Measurements from ENCODE around the gene DIP2B.

DNA sequence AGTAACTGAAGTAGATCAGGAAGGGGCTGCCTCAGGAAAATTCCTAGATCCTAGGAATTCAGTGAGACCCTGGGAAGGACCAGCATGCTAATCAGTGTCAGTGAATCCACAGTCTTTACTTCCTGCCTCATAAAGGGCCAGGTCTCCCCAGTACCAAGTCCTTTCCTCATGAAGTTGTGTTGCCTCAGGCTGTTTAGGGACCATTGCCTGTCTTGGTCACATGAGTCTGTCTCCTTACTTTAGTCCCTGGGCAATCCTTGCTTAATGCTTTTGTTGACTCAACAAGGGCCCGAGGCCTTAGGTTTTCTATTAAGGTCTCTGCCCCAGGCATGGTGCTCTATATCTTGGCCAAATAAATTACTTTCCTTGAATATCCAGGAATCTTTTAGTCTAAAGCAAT, 243.0 kb downstream of the DIP2B start:
- TF ChIP-seq, protein P1, sequence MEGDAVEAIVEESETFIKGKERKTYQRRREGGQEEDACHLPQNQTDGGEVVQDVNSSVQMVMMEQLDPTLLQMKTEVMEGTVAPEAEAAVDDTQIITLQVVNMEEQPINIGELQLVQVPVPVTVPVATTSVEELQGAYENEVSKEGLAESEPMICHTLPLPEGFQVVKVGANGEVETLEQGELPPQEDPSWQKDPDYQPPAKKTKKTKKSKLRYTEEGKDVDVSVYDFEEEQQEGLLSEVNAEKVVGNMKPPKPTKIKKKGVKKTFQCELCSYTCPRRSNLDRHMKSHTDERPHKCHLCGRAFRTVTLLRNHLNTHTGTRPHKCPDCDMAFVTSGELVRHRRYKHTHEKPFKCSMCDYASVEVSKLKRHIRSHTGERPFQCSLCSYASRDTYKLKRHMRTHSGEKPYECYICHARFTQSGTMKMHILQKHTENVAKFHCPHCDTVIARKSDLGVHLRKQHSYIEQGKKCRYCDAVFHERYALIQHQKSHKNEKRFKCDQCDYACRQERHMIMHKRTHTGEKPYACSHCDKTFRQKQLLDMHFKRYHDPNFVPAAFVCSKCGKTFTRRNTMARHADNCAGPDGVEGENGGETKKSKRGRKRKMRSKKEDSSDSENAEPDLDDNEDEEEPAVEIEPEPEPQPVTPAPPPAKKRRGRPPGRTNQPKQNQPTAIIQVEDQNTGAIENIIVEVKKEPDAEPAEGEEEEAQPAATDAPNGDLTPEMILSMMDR (IDR thresholded peaks at IDR 0.05; ENCODE audit: poor library complexity, severe bottlenecking), result no peak
- no peak for TF ChIP-seq EP300 (conservative IDR thresholded peaks at IDR 0.05; ENCODE audit: poor library complexity, severe bottlenecking)
- TF ChIP-seq POLR2AphosphoS5 (IDR thresholded peaks at IDR 0.05), result no peak
- TF ChIP-seq TAF1 (IDR thresholded peaks at IDR 0.05; ENCODE audit: low read depth), result no peak
- TF ChIP-seq, protein P2, sequence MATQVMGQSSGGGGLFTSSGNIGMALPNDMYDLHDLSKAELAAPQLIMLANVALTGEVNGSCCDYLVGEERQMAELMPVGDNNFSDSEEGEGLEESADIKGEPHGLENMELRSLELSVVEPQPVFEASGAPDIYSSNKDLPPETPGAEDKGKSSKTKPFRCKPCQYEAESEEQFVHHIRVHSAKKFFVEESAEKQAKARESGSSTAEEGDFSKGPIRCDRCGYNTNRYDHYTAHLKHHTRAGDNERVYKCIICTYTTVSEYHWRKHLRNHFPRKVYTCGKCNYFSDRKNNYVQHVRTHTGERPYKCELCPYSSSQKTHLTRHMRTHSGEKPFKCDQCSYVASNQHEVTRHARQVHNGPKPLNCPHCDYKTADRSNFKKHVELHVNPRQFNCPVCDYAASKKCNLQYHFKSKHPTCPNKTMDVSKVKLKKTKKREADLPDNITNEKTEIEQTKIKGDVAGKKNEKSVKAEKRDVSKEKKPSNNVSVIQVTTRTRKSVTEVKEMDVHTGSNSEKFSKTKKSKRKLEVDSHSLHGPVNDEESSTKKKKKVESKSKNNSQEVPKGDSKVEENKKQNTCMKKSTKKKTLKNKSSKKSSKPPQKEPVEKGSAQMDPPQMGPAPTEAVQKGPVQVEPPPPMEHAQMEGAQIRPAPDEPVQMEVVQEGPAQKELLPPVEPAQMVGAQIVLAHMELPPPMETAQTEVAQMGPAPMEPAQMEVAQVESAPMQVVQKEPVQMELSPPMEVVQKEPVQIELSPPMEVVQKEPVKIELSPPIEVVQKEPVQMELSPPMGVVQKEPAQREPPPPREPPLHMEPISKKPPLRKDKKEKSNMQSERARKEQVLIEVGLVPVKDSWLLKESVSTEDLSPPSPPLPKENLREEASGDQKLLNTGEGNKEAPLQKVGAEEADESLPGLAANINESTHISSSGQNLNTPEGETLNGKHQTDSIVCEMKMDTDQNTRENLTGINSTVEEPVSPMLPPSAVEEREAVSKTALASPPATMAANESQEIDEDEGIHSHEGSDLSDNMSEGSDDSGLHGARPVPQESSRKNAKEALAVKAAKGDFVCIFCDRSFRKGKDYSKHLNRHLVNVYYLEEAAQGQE (IDR thresholded peaks at IDR 0.05; ENCODE audit: borderline replicate concordance), result no peak
- no peak for TF ChIP-seq SMC3 (conservative IDR thresholded peaks at IDR 0.05; ENCODE audit: poor library complexity)
- TF ChIP-seq EZH2 (IDR thresholded peaks at IDR 0.05; ENCODE audit: borderline replicate concordance, insufficient read depth, low read length, poor library complexity, severe bottlenecking), result no peak
- TF ChIP-seq RAD21 (conservative IDR thresholded peaks at IDR 0.05), result no peak
- no peak for TF ChIP-seq MXI1 (conservative IDR thresholded peaks at IDR 0.05; ENCODE audit: poor library complexity, severe bottlenecking)

Data from neural cell (in vitro differentiated cells).